Pancreas (tissue), 10 donors: ENCODE measurements around the gene F7. TPM values are rescaled to one million over a fixed set of nuclear protein-coding genes. Genes with fewer than 3 reads are reported as not detected.

ENCODE experiments used
- ATAC-seq, 4 donors: fragments of 200-7000 bp; cut with Tn5 transposase; one replicate each; pipeline versions ENCODE4 v1.8.0 to v1.9.1; 2020; ENCODE audit warnings: mild to moderate bottlenecking in 4 of 4, moderate library complexity in 4 of 4
- DNase-seq, 6 donors: peaks; one replicate each; pipeline ENCODE4 v3.0.0-alpha.2; 2020
- FAIRE-seq: peaks from 2 replicates; lab custom pipeline; 2012; peaks lifted over from hg19 to GRCh38; lab: Jason Lieb, UNC
- H3K27ac ChIP-seq, 4 donors: fragments of 200-600 bp; sonication (generic); 1 replicate in 3 of 4; 2 replicates in 1 of 4; pipeline versions ENCODE4 v1.5.0 to v1.8.0; 2020
- H3K27me3 ChIP-seq, 4 donors: fragments of 200-600 bp; one replicate each; pipeline ENCODE4 v1.8.0; 2021
- H3K36me3 ChIP-seq, 3 donors: fragments of 200-600 bp; sonication (generic) in 1 of 3; one replicate each; pipeline versions ENCODE4 v1.5.0 to v1.8.0; 2020 to 2021
- H3K4me1 ChIP-seq, 3 donors: fragments of 200-600 bp; one replicate each; pipeline ENCODE4 v1.8.0; 2021
- H3K4me3 ChIP-seq, 4 donors: fragments of 200-600 bp; sonication (generic) in 2 of 4; one replicate each; pipeline versions ENCODE4 v1.5.0 to v1.8.0; 2020 to 2021
- H3K9me3 ChIP-seq, 4 donors: fragments of 200-600 bp; one replicate each; pipeline ENCODE4 v1.8.0; 2021
- CTCF ChIP-seq, 4 donors: fragments of 200-600 bp; sonication (generic) in 3 of 4; IDR thresholded peaks; one replicate each; pipeline versions ENCODE4 v1.5.0 to v1.8.0; 2021; ENCODE audit warnings: antibody characterized with exemption in 4 of 4
- WGBS, 2 donors: extraction: QIAGEN DNeasy Blood & Tissue Kit; methylation state at CpG; one replicate each; pipeline ENCODE4 v1.1.7; 2013; 5-methylcytosine and 5-hydroxymethylcytosine counted together
- intact Hi-C, 3 donors: fragments of 100-400 bp; cut with DNase I; formaldehyde crosslinking; loops; one replicate each; pipeline versions ENCODE4 v1.11.1 to v1.14.2; 2022
- polyA plus RNA-seq, 2 donors: library from polyadenylated mRNA; stranded (reverse); fragments of 200-250 nt; gene quantifications; one replicate each; pipeline ENCODE4 v1.2.3, GENCODE V29; 2013
- total RNA-seq, 6 donors: library from RNA; stranded (reverse); fragmentation: NEBNext Ultra II Directional in 4 of 6; extraction: Animal tissue kit (Norgen Biotek cat#: 25700) in 4 of 6; gene quantifications; one replicate each; pipeline versions ENCODE4 v1.2.1 to v1.2.4, GENCODE V29; 2021 to 2023
- donor health status: healthy with polysubstance abuse.
- donor health status: DM: no; HTN: no; CAD: no; lungs with moderate emphysema.
- donor health status: DM: no; HTN: no; CAD: no.
- donor health status: control.
- donor health status: control.
- donor health status: Bipolar disorder and iron deficiency.
- donor health status: DM: yes; HTN: yes; CAD: no.
- donor health status: DM: no; HTN: no; CAD: no.
- donor health status: DM: no; HTN: no; CAD: no.
- donor health status: DM: yes; HTN: yes; CAD: no.

Gene F7
- total and polyA plus RNA-seq, 8 donors, result 0.13 to 0.96 (median 0.23) TPM; not detected in 2

GRCh38 chr13:113125506-113126264 lies 20.1 kb downstream of the F7 start:
- no peaks in the 10 kb centered on the region for H3K36me3 ChIP-seq
- H3K27ac ChIP-seq, result no peak overlapping the region
- FAIRE-seq (no peak), ATAC-seq (no peak), DNase-seq (peak in 1 of 6 donors; percentile 4)
- no peak for TF ChIP-seq CTCF (IDR thresholded peaks at IDR 0.05)
- H3K4me1 ChIP-seq, result no peaks in the 10 kb centered on the region
- no peak overlapping the region for H3K4me3 ChIP-seq
- 79 to 87% methylated on average over 18 to 19 of the region's 19 CpGs for WGBS, 2 donors
- H3K27me3 ChIP-seq, result peaks cover 0 to 5% (median 0%) of the 10 kb centered on the region in 4 donors
- intact Hi-C loops, result no loop called here
- no peaks in the 10 kb centered on the region for H3K9me3 ChIP-seq

GRCh38 chr13:113126265-113127150 lies 20.9 kb downstream of the F7 start:
- DNase-seq, result peak in 2 of 6 donors; percentile 10 to 26
- TF ChIP-seq CTCF (IDR thresholded peaks at IDR 0.05), result no peak

GRCh38 chr13:113129480-113129879 lies 23.9 kb downstream of the F7 start:
- Histone ChIP-seq H3K27me3 (peaks cover 0 to 5% (median 0%) of the 10 kb centered on the region in 4 donors), H3K27ac (no peak overlapping the region), H3K9me3 (no peaks in the 10 kb centered on the region), H3K36me3 (no peaks in the 10 kb centered on the region), H3K4me3 (peak overlapping the region in 2 of 4 donors; percentile 21 to 32), H3K4me1 (no peaks in the 10 kb centered on the region)
- no peak for FAIRE-seq
- no peak for TF ChIP-seq CTCF (IDR thresholded peaks at IDR 0.05)
- peak in 1 of 6 donors; percentile 53 for DNase-seq
- intact Hi-C loops, result no loop called here
- no peak for ATAC-seq
- 81 to 82% methylated on average over 27 of the region's 27 CpGs for WGBS, 2 donors

More at GRCh38 chr13:113126265-113127150, 20.9 kb downstream of the F7 start:
- H3K36me3 ChIP-seq, result no peaks in the 10 kb centered on the region
- H3K27ac ChIP-seq, result no peak overlapping the region
- intact Hi-C loops, result no loop called here
- no peaks in the 10 kb centered on the region for H3K4me1 ChIP-seq
- FAIRE-seq (no peak), ATAC-seq (no peak)
- 81 to 87% methylated on average over 18 of the region's 18 CpGs for WGBS, 2 donors
- H3K9me3 ChIP-seq, result no peaks in the 10 kb centered on the region
- peaks cover 0 to 5% (median 0%) of the 10 kb centered on the region in 4 donors for H3K27me3 ChIP-seq
- H3K4me3 ChIP-seq, result no peak overlapping the region

- WGBS, 2 donors, result 43 to 46% methylated on average over 60 of the region's 60 CpGs
- H3K4me1 ChIP-seq, result no peaks in the 10 kb centered on the region
- FAIRE-seq (no peak), ATAC-seq (peak in 3 of 4 donors; percentile 34 to 72 (median 40)), DNase-seq (peak in 1 of 6 donors; percentile 64)
- intact Hi-C loops, result no loop called here
- no peaks in the 10 kb centered on the region for H3K9me3 ChIP-seq
- no peak overlapping the region for H3K27ac ChIP-seq
- H3K36me3 ChIP-seq, result no peaks in the 10 kb centered on the region
- peaks cover 0 to 5% (median 0%) of the 10 kb centered on the region in 4 donors for H3K27me3 ChIP-seq
- peak overlapping the region in 3 of 4 donors; percentile 4 to 32 (median 21) for H3K4me3 ChIP-seq
- no peak for TF ChIP-seq CTCF (IDR thresholded peaks at IDR 0.05)
Measured at GRCh38 chr13:113129921-113130750, 24.5 kb downstream of the F7 start.
